Calu3 (cell line): ENCODE measurements around the gene MX1. TPM values are rescaled to one million over a fixed set of nuclear protein-coding genes. Genes with fewer than 3 reads are reported as not detected.

Experiments
- BruUV-seq: library from RNA; stranded (reverse); fragments of 400-500 nt; replicated peaks from 2 replicates; lab custom pipeline; 2021; lab: Mats Ljungman, UMichigan
- CTCF ChIA-PET: fragments of 300-600 bp; sonication (Branson Sonifier 250); formaldehyde crosslinking; loops from one replicate; lab custom pipeline; 2022; ENCODE audit warnings: antibody characterized with exemption; lab: Charles Lee
- DNase-seq: peaks from one replicate; pipeline ENCODE4 v3.0.0; 2022
- H3K27ac Mint-ChIP-seq: one replicate; pipeline ENCODE4 v1.8.0; 2022; ENCODE audit warnings: mixed read lengths; ENCODE audit not compliant: unreplicated experiment
- H3K27me3 Mint-ChIP-seq: one replicate; pipeline ENCODE4 v1.8.0; 2022; ENCODE audit warnings: mixed read lengths; ENCODE audit not compliant: unreplicated experiment
- H3K36me3 Mint-ChIP-seq: one replicate; pipeline ENCODE4 v1.8.0; 2022; ENCODE audit warnings: mild to moderate bottlenecking, moderate library complexity, mixed read lengths; ENCODE audit not compliant: insufficient read depth, unreplicated experiment
- H3K4me1 Mint-ChIP-seq: one replicate; pipeline ENCODE4 v1.8.0; 2022; ENCODE audit warnings: mild to moderate bottlenecking, low read depth, mixed read lengths; ENCODE audit not compliant: unreplicated experiment
- H3K4me3 Mint-ChIP-seq: one replicate; pipeline ENCODE4 v1.8.0; 2022; ENCODE audit warnings: mild to moderate bottlenecking, low read depth, moderate library complexity, mixed read lengths; ENCODE audit not compliant: unreplicated experiment
- H3K9me3 Mint-ChIP-seq: one replicate; pipeline ENCODE4 v1.8.0; 2022; ENCODE audit warnings: low read depth, mixed read lengths; ENCODE audit not compliant: unreplicated experiment
- CTCF ChIP-seq: fragments of 200-600 bp; IDR thresholded peaks from one replicate; pipeline ENCODE4 v1.8.0; 2022; ENCODE audit warnings: antibody characterized with exemption; ENCODE audit not compliant: unreplicated experiment
- intact Hi-C: fragments of 100-400 bp; cut with micrococcal nuclease; formaldehyde crosslinking; loops from one replicate; pipeline ENCODE4 v1.10.0; 2022; ENCODE audit not compliant: unreplicated experiment
- total RNA-seq: library from RNA; stranded (reverse); gene quantifications from 2 replicates; pipeline ENCODE4 v1.2.3, GENCODE V29; 2022

The MX1 gene
- total RNA-seq, 1 experiment from 2014 or later = 175 TPM

DNA sequence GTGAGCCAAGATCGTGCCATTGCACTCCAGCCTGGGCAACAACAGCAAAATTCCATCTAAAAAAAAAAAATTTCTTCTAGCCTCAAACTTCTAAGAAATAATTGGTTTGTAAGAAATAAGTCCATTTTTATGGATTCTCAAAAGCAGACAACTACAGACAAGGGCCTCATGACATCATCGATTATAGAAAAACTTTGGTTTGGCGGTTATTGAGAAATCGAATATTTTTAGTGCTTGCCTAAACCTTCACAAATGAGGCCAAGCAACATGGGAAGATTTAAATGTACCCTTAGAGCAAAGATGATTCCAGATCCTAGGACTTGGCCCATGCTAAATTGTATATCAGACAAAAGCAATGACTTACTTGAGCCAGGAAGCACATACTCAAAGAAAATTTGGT, 27.8 kb upstream of the MX1 start:
- intact Hi-C loops = no loop called here
- H3K9me3 Mint-ChIP-seq = no peaks in the 10 kb centered on the region
- no peaks in the 10 kb centered on the region for H3K4me1 Mint-ChIP-seq
- TF ChIP-seq CTCF = no peak
- peaks cover 36% of the 10 kb centered on the region for H3K27me3 Mint-ChIP-seq
- H3K27ac Mint-ChIP-seq = no peak overlapping the region
- CTCF ChIA-PET = no interaction called here
- H3K4me3 Mint-ChIP-seq = no peak overlapping the region
- H3K36me3 Mint-ChIP-seq = peaks cover 4% of the 10 kb centered on the region
- DNase-seq = no peak
- BruUV-seq = no TSS peak

DNA sequence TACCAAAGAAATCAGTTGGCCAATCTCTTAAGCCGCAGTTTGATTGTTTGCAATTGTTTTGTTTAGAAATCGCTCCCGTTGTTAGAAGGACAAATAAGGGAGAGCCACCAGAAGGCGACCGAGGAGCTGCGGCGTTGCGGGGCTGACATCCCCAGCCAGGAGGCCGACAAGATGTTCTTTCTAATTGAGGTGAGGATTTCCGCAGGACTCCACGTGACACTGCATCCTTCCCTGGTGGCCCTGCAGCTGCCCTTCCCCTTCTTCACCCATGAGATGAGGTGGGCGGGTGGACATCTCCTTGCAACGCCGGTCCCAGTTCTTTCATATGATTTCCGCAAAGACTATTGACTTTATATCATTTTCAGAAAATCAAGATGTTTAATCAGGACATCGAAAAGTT, 27.2 kb upstream of the MX1 start:
- BruUV-seq = no TSS peak
- Mint-ChIP-seq H3K4me1 (no peaks in the 10 kb centered on the region), H3K4me3 (no peak overlapping the region), H3K9me3 (no peaks in the 10 kb centered on the region), H3K27me3 (peaks cover 31% of the 10 kb centered on the region), H3K36me3 (peaks cover 4% of the 10 kb centered on the region), H3K27ac (no peak overlapping the region)
- intact Hi-C loops = no loop called here
- TF ChIP-seq CTCF = no peak
- CTCF ChIA-PET = no interaction called here
- no peak for DNase-seq

- peaks cover 4% of the 10 kb centered on the region for H3K36me3 Mint-ChIP-seq
- CTCF ChIA-PET = no interaction called here
- no peak overlapping the region for H3K27ac Mint-ChIP-seq
- no peak for DNase-seq
- peaks cover 26% of the 10 kb centered on the region for H3K27me3 Mint-ChIP-seq
- no peak overlapping the region for H3K4me3 Mint-ChIP-seq
- no peak for TF ChIP-seq CTCF
- H3K4me1 Mint-ChIP-seq = no peaks in the 10 kb centered on the region
- BruUV-seq = no TSS peak
- intact Hi-C loops = no loop called here
- no peaks in the 10 kb centered on the region for H3K9me3 Mint-ChIP-seq
Observed at GRCh38 chr21:41399246-41399800, 26.7 kb upstream of the MX1 start.

DNA sequence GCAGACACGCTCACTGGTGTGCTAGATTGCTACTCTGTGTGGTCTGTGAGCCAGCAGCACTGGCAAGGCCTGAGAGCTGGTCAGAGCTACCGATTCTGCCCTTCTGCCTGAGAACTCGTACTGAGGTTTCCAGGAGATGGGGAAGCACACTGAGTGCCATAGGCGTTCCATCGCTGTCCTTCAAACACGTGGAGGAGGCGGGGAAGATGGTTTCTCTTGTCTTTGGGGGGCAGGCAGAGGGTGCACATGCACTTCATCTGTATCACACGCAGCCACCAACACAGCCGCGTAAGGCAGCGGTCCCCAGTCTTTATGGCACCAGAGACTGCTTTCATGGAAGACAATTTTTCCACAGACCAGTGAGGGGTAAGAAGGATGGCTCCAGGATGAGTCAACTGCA, 23.8 kb upstream of the MX1 start:
- no peak for TF ChIP-seq CTCF
- Mint-ChIP-seq H3K27me3 (peaks cover 13% of the 10 kb centered on the region), H3K4me1 (no peaks in the 10 kb centered on the region), H3K27ac (no peak overlapping the region), H3K9me3 (no peaks in the 10 kb centered on the region), H3K36me3 (no peaks in the 10 kb centered on the region), H3K4me3 (no peak overlapping the region)
- intact Hi-C loops = no loop called here
- no peak for DNase-seq
- no TSS peak for BruUV-seq
- CTCF ChIA-PET = no interaction called here
